ENCODE results near the gene HES7.

GRCh38 chr17:8072341-8072728 lies 51.6 kb downstream of the HES7 start:
- no peak for TF ChIP-seq CTCF (IDR thresholded peaks at IDR 0.05; ENCODE audit: low read depth, low read length)
- TF ChIP-seq EZH2phosphoT487 (IDR thresholded peaks at IDR 0.05; ENCODE audit: low read depth): no peak
